Measurements from ENCODE around the gene SLC25A26.
"Not testable (repeated sequence)": the region's sequence is repeated elsewhere in the genome, so short reads cannot be mapped to it uniquely, and the experiment has no call there.

SLC25A26 gene

GRCh38 chr3:66269411-66269810 is 48.6 kb downstream of the SLC25A26 start:
- DNase-seq (ENCODE audit: low read depth) = no peak

GRCh38 chr3:66270288-66270687 is 49.5 kb downstream of the SLC25A26 start:
- no peak for DNase-seq (ENCODE audit: low read depth)

- no peak for DNase-seq (ENCODE audit: low read depth)
Measured at GRCh38 chr3:66270701-66271100, 49.9 kb downstream of the SLC25A26 start.

- no peak for DNase-seq (ENCODE audit: low read depth)
Measured at GRCh38 chr3:66271231-66271630, 50.4 kb downstream of the SLC25A26 start.

GRCh38 chr3:66272016-66272415 is 51.2 kb downstream of the SLC25A26 start:
- DNase-seq (ENCODE audit: low read depth) = no peak

GRCh38 chr3:66274837-66275236 is 54.0 kb downstream of the SLC25A26 start:
- DNase-seq (ENCODE audit: low read depth) = not testable (repeated sequence)

GRCh38 chr3:66276705-66277274 is 56.0 kb downstream of the SLC25A26 start:
- DNase-seq (ENCODE audit: low read depth) = peak; percentile 52

- DNase-seq (ENCODE audit: low read depth) = no peak
Measured at GRCh38 chr3:66279168-66279567, 58.4 kb downstream of the SLC25A26 start.

- DNase-seq (ENCODE audit: low read depth) = no peak
Measured at GRCh38 chr3:66280304-66280703, 59.5 kb downstream of the SLC25A26 start.

- DNase-seq (ENCODE audit: low read depth) = not testable (repeated sequence)
Measured at GRCh38 chr3:66291922-66292321, 71.1 kb downstream of the SLC25A26 start.

GRCh38 chr3:66297260-66297873 is 76.6 kb downstream of the SLC25A26 start:
- DNase-seq (ENCODE audit: low read depth) = no peak

- peak; percentile 86 for DNase-seq (ENCODE audit: low read depth)
Measured at GRCh38 chr3:66297900-66298299, 77.1 kb downstream of the SLC25A26 start.

GRCh38 chr3:66298591-66298990 is 77.8 kb downstream of the SLC25A26 start:
- DNase-seq (ENCODE audit: low read depth) = no peak

GRCh38 chr3:66299085-66299484 is 78.3 kb downstream of the SLC25A26 start:
- DNase-seq (ENCODE audit: low read depth) = not testable (repeated sequence)

GRCh38 chr3:66299891-66300290 is 79.1 kb downstream of the SLC25A26 start:
- DNase-seq (ENCODE audit: low read depth) = no peak

- DNase-seq (ENCODE audit: low read depth) = no peak
Measured at GRCh38 chr3:66302288-66302687, 81.5 kb downstream of the SLC25A26 start.

- DNase-seq (ENCODE audit: low read depth) = no peak
Measured at GRCh38 chr3:66303491-66303901, 82.7 kb downstream of the SLC25A26 start.

GRCh38 chr3:66304293-66304692 is 83.5 kb downstream of the SLC25A26 start:
- no peak for DNase-seq (ENCODE audit: low read depth)

- DNase-seq (ENCODE audit: low read depth) = not testable (repeated sequence)
Measured at GRCh38 chr3:66306086-66306485, 85.3 kb downstream of the SLC25A26 start.

- DNase-seq (ENCODE audit: low read depth) = not testable (repeated sequence)
Measured at GRCh38 chr3:66306991-66307390, 86.2 kb downstream of the SLC25A26 start.

GRCh38 chr3:66312039-66312438 is 91.2 kb downstream of the SLC25A26 start:
- DNase-seq (ENCODE audit: low read depth) = no peak

GRCh38 chr3:66314455-66314854 is 93.7 kb downstream of the SLC25A26 start:
- no peak for DNase-seq (ENCODE audit: low read depth)

GRCh38 chr3:66317750-66318376 is 97.1 kb downstream of the SLC25A26 start:
- no peak for DNase-seq (ENCODE audit: low read depth)

- DNase-seq (ENCODE audit: low read depth) = no peak
Measured at GRCh38 chr3:66320390-66320789, 99.6 kb downstream of the SLC25A26 start.
